NT2/D1 (cell line): ENCODE measurements around the gene TBC1D22B.

Experiments
- DNase-seq: peaks from one replicate; pipeline ENCODE4 v3.0.0-alpha.2; 2011; ENCODE audit warnings: low read depth, low spot score
- H3K27me3 ChIP-seq: 2 replicates; pipeline ENCODE4 v1.6.0; 2011; ENCODE audit warnings: mild to moderate bottlenecking; ENCODE audit not compliant: insufficient read length, insufficient read depth
- H3K36me3 ChIP-seq: 2 replicates; pipeline ENCODE4 v1.6.1; 2011; ENCODE audit warnings: mild to moderate bottlenecking, low read length, mixed read lengths; ENCODE audit not compliant: insufficient read depth, insufficient read length
- H3K4me1 ChIP-seq: 2 replicates; pipeline ENCODE4 v1.5.1; 2011; ENCODE audit not compliant: insufficient read depth, insufficient read length
- H3K4me3 ChIP-seq: 2 replicates; pipeline ENCODE4 v1.5.1; 2011; ENCODE audit warnings: low read depth; ENCODE audit not compliant: insufficient read length
- H3K9ac ChIP-seq: 2 replicates; pipeline ENCODE4 v1.6.0; 2011; ENCODE audit warnings: low read depth; ENCODE audit not compliant: insufficient read length
- H3K9me3 ChIP-seq: 2 replicates; pipeline ENCODE4 v1.5.1; 2011; ENCODE audit warnings: mild to moderate bottlenecking, low read length; ENCODE audit not compliant: insufficient read depth
- SUZ12 ChIP-seq: IDR thresholded peaks from 2 replicates; pipeline ENCODE4 v1.6.1; 2011; ENCODE audit not compliant: insufficient read length, insufficient read depth; ENCODE audit errors: extremely low read depth
- YY1 ChIP-seq: IDR thresholded peaks from 2 replicates; pipeline ENCODE4 v1.6.1; 2011; ENCODE audit not compliant: insufficient read length, insufficient read depth
- ZNF274 ChIP-seq: IDR thresholded peaks from 2 replicates; pipeline ENCODE4 v1.6.1; 2011; ENCODE audit warnings: mild to moderate bottlenecking, low read depth, low read length

TBC1D22B gene

DNA sequence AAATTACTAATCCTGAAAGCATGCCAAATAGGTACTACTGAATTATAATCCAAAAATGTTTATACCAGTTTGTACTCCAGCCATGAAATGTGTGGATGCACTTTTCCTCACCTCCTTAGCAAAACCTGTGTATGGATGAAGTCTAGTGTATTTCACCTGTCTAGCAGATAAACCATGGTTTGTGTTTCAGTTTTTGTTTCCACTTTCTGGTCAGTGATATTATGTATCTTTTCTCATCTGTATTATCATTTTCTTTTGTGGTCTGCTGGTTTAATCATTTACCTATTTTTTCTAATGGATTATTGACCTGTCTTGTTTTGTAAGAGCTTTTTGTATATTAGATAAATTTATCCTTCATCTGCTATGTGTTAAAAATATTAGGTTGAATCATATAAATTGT is 41.4 kb downstream of the TBC1D22B start:
- H3K36me3 ChIP-seq: peaks cover 34% of the 10 kb centered on the region
- H3K4me3 ChIP-seq: no peak overlapping the region
- no peaks in the 10 kb centered on the region for H3K27me3 ChIP-seq
- DNase-seq: no peak
- no peaks in the 10 kb centered on the region for H3K9me3 ChIP-seq
- TF ChIP-seq YY1: no peak
- no peak for TF ChIP-seq SUZ12
- no peak for TF ChIP-seq ZNF274
- H3K9ac ChIP-seq: no peak overlapping the region
- H3K4me1 ChIP-seq: no peaks in the 10 kb centered on the region

DNA sequence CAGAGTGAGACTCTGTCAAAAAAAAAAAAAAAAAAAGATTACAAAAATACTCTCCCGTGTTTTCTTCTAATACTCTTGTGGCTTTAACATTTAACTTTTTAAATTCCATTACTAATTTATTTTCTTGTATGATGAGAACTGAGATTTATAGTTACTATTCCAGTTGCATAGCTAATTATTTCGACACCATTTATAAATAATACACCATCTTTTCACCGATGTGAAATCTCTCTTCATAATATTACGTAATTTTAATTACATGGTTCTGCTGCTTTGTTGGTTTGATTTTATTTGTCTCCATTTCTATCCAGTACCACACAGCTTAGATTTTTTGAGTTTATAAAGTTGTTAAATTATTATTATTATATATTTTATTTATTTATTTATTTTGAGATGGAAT is 42.4 kb downstream of the TBC1D22B start:
- no peaks in the 10 kb centered on the region for H3K9me3 ChIP-seq
- no peak overlapping the region for H3K4me3 ChIP-seq
- no peaks in the 10 kb centered on the region for H3K27me3 ChIP-seq
- no peak for TF ChIP-seq YY1
- no peak for TF ChIP-seq SUZ12
- TF ChIP-seq ZNF274: no peak
- peaks cover 31% of the 10 kb centered on the region for H3K36me3 ChIP-seq
- H3K4me1 ChIP-seq: no peaks in the 10 kb centered on the region
- no peak overlapping the region for H3K9ac ChIP-seq
- no peak for DNase-seq

DNA sequence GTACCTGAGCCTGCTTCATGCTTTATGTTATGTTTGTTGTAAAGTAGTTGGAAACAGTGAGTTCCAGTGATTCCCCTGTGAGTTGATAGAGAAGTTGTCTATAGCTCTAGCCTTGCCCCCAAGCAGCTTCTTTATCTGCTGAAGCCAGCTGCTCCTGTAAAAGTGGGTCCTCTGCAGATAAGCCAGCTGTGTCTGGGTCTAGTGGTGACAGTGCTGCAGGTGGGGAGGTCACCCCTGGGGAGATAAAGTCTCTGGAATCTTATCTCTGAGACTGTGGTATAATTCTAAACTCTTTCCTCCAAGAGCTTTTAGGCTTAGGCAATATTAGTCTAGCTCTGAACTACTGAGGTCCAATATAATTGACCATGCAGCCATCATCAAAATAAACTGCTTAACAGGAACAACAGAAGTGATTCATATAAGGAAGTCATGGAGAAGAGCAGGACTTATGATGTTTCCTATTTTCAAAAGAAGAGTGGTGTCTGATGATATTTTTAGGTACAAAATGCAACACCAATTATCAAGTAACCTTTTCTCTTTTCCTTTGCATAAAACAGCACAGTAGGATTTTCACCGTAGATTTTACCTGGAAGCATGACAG is 44.6 kb downstream of the TBC1D22B start:
- H3K4me3 ChIP-seq: no peak overlapping the region
- peaks cover 41% of the 10 kb centered on the region for H3K36me3 ChIP-seq
- no peaks in the 10 kb centered on the region for H3K9me3 ChIP-seq
- H3K27me3 ChIP-seq: no peaks in the 10 kb centered on the region
- TF ChIP-seq YY1: no peak
- no peak for TF ChIP-seq ZNF274
- no peak for TF ChIP-seq SUZ12
- no peak for DNase-seq
- H3K4me1 ChIP-seq: no peaks in the 10 kb centered on the region
- H3K9ac ChIP-seq: no peak overlapping the region

DNA sequence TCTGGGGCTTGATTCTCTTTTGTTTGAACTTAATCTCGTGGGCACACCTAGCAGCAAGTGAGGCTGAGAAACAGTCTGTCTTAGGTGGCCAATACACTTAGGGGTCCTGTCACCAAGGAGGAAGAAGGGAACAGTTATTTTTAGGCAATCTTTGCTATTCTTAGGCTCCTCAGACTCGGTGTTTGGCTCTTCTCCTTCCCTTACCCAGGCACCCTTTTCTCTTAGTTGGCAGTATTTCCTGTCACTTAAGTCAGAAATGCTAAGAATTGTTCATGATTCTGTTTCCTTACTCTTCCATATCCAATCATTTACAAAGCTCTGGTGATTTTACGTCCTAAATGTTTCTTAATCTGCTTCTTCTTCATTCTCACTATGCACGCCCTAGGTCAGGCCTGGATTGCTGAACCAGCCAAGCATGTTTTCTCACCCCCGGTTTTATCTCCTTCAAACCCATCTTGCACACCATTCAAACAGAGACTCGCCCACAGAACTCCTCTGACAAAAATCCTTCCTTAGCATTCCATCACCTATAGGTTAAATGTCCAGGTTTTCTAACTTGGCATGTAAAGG is 45.6 kb downstream of the TBC1D22B start:
- H3K9me3 ChIP-seq: no peaks in the 10 kb centered on the region

DNA sequence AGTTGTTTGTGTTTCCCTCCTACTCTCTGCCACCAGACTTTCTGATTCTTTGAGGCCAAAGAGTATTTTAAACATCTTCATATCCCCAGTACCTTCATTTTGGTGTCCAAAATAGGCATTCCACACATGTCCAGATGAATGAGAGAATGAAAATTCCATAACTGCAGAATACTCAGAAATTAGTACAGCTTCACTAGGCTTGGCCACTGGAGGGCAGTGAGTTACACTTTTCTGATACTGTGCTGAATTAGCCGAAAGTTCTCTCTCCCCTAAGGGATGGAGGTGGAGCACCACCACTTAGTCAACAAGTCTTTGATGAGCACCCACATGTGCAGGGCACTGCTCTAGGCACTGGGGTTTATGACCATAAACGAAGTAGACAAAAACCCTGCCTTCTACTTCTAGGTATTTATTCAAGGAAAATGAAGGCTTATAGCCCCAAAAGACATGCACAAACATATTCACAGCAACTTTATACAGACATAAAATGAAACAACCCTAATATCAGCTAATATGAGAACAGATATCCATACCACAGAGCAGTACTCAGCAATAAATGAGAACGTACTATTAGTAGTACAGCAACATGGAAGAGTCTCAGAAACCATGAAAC is 46.4 kb downstream of the TBC1D22B start:
- H3K9me3 ChIP-seq: no peaks in the 10 kb centered on the region
- peaks cover 41% of the 10 kb centered on the region for H3K36me3 ChIP-seq
- TF ChIP-seq YY1 (no peak), SUZ12 (no peak), ZNF274 (no peak)
- H3K4me1 ChIP-seq: no peaks in the 10 kb centered on the region
- no peak for DNase-seq
- H3K9ac ChIP-seq: no peak overlapping the region
- no peaks in the 10 kb centered on the region for H3K27me3 ChIP-seq
- H3K4me3 ChIP-seq: no peak overlapping the region

More for the DNA sequence above, 45.6 kb downstream of the TBC1D22B start:
- no peak overlapping the region for H3K4me3 ChIP-seq
- TF ChIP-seq SUZ12 (no peak), ZNF274 (no peak), YY1 (no peak)
- no peaks in the 10 kb centered on the region for H3K27me3 ChIP-seq
- no peaks in the 10 kb centered on the region for H3K4me1 ChIP-seq
- DNase-seq: no peak
- no peak overlapping the region for H3K9ac ChIP-seq
- peaks cover 41% of the 10 kb centered on the region for H3K36me3 ChIP-seq

DNA sequence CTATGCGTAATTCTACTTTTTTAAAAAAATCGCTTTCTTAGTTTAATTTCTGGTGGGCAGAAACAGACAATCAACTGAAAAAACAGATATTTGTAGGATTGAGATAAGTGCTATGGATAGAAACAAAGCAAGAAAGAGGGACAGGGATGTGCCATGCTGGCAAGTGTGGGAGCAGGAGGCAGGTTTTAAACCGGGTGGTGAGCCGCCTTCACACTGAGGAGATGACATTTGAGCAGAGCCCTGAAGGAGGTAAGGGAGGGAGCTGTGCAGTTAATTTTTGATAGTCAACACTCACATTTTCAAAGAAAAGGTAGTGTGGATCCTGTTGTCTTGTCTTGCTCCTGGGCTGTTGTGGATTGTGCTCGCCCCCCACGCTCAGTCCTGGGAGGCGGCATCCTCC is 47.2 kb downstream of the TBC1D22B start:
- Histone ChIP-seq H3K36me3 (peaks cover 41% of the 10 kb centered on the region), H3K4me3 (no peak overlapping the region), H3K9ac (no peak overlapping the region), H3K4me1 (no peaks in the 10 kb centered on the region), H3K9me3 (no peaks in the 10 kb centered on the region), H3K27me3 (no peaks in the 10 kb centered on the region)
- no peak for DNase-seq
- TF ChIP-seq SUZ12 (no peak), ZNF274 (no peak), YY1 (no peak)

DNA sequence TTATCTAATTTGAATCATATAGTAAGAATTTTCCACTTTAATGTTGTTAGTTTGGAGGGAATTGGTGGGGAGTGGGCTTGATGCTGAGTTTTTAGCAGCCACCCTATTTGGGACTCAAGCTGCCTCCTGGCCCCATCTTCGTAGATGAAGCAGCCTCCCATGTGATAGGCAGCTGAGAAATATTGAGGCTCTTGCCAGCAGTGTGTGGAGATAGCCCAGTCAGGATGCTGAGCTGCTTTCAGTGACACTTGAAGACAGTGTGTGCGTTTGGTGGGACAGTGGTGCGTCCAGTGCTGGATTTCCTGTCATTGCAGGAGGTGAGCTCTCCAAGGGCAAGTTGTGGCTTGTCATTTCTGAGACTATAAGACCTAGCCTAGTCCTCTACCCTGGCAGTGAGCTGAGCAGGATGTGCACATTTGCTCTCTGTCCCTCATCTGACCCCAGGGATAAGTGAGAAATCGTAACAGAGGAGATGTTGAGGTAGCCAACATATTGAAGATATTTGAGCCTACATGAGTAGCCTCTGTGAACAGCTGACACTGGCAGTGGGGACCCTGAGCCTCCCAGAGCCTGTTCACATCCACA is 48.4 kb downstream of the TBC1D22B start:
- no peaks in the 10 kb centered on the region for H3K4me1 ChIP-seq
- TF ChIP-seq ZNF274 (no peak), SUZ12 (no peak), YY1 (no peak)

More for the DNA sequence above, 48.4 kb downstream of the TBC1D22B start:
- Histone ChIP-seq H3K36me3 (peaks cover 41% of the 10 kb centered on the region), H3K9me3 (no peaks in the 10 kb centered on the region), H3K4me3 (no peak overlapping the region), H3K9ac (no peak overlapping the region), H3K27me3 (no peaks in the 10 kb centered on the region)
- no peak for DNase-seq
